PC-3 (cell line): ENCODE measurements around the gene IL36G. TPM values are rescaled to one million over a fixed set of nuclear protein-coding genes. Genes with fewer than 3 reads are reported as not detected.

ENCODE experiments used
- ATAC-seq: fragments of 200-7000 bp; cut with Tn5 transposase; 2 replicates; pipeline ENCODE4 v1.9.1; 2020; ENCODE audit warnings: mild to moderate bottlenecking, moderate library complexity
- BruUV-seq: library from RNA; stranded (reverse); fragments of 400-500 nt; replicated peaks from 2 replicates; lab custom pipeline; 2021; lab: Mats Ljungman, UMichigan
- CTCF ChIA-PET: fragments of 300-600 bp; sonication (Branson Sonifier 250); formaldehyde crosslinking; loops from one replicate; lab custom pipeline; 2022; ENCODE audit warnings: antibody characterized with exemption; lab: Charles Lee
- POLR2A ChIA-PET: fragments of 300-600 bp; sonication (Branson Sonifier 250); formaldehyde crosslinking; loops from one replicate; lab custom pipeline; 2022; ENCODE audit warnings: antibody characterized with exemption; ENCODE audit not compliant: unreplicated experiment; lab: Charles Lee
- DNase-seq: peaks from one replicate; pipeline ENCODE4 v3.0.0-alpha.2; 2015
- H2AFZ ChIP-seq: fragments of 300-600 bp; sonication (generic); 2 replicates; pipeline ENCODE4 v1.6.0; 2016; ENCODE audit warnings: antibody characterized with exemption, low read length
- H3F3A ChIP-seq: fragments of 300-600 bp; sonication (generic); one replicate; pipeline ENCODE4 v1.6.0; 2017; ENCODE audit warnings: antibody characterized with exemption, low read length, control low read depth, mild to moderate bottlenecking; ENCODE audit not compliant: unreplicated experiment
- H3K27ac ChIP-seq: fragments of 300-600 bp; sonication (generic); 2 replicates; pipeline ENCODE4 v1.5.1; 2016; ENCODE audit warnings: mild to moderate bottlenecking, low read length
- H3K27me3 ChIP-seq: fragments of 300-600 bp; sonication (generic); 2 replicates; pipeline ENCODE4 v1.6.1; 2016; ENCODE audit warnings: low read length, mixed read lengths
- H3K36me3 ChIP-seq: fragments of 300-600 bp; sonication (generic); 2 replicates; pipeline ENCODE4 v1.6.1; 2016; ENCODE audit warnings: low read depth, mixed run types, low read length, mixed read lengths
- H3K4me1 ChIP-seq: fragments of 300-600 bp; sonication (generic); 2 replicates; pipeline ENCODE4 v1.5.1; 2016; ENCODE audit warnings: low read length; ENCODE audit not compliant: insufficient read depth
- H3K4me2 ChIP-seq: fragments of 300-600 bp; sonication (generic); 2 replicates; pipeline ENCODE4 v1.6.0; 2016; ENCODE audit warnings: low read length
- H3K4me3 ChIP-seq: fragments of 300-600 bp; sonication (generic); 2 replicates; pipeline ENCODE4 v1.5.1; 2016; ENCODE audit warnings: mild to moderate bottlenecking, low read length, mixed read lengths
- H3K79me2 ChIP-seq: fragments of 300-600 bp; sonication (generic); 2 replicates; pipeline ENCODE4 v1.6.1; 2017; ENCODE audit warnings: low read length, mixed read lengths
- H3K9ac ChIP-seq: fragments of 300-600 bp; sonication (generic); 2 replicates; pipeline ENCODE4 v1.6.0; 2016; ENCODE audit warnings: mild to moderate bottlenecking, low read length
- H3K9me2 ChIP-seq: fragments of 300-600 bp; sonication (generic); replicated peaks from 2 replicates; pipeline ENCODE4 v1.6.1; 2016; ENCODE audit warnings: mixed run types, low read length, mixed read lengths
- H3K9me3 ChIP-seq: fragments of 300-600 bp; sonication (generic); 2 replicates; pipeline ENCODE4 v1.6.1; 2016; ENCODE audit warnings: low read length, mixed read lengths
- H4K20me1 ChIP-seq: fragments of 300-600 bp; sonication (generic); 2 replicates; pipeline ENCODE4 v1.6.1; 2016; ENCODE audit warnings: low read length, mixed read lengths
- CTCF ChIP-seq: fragments of 300-600 bp; sonication (generic); conservative IDR thresholded peaks from 2 replicates; pipeline ENCODE4 v1.5.1; 2017; ENCODE audit warnings: antibody characterized with exemption, low read depth, mild to moderate bottlenecking, low read length
- EZH2 ChIP-seq: fragments of 300-600 bp; sonication (generic); IDR thresholded peaks from one replicate; pipeline ENCODE4 v1.6.1; 2017; ENCODE audit warnings: antibody characterized with exemption, mild to moderate bottlenecking, low read length; ENCODE audit not compliant: unreplicated experiment
- EZH2phosphoT487 ChIP-seq: fragments of 300-600 bp; sonication (generic); IDR thresholded peaks from 2 replicates; pipeline ENCODE4 v1.6.1; 2018; ENCODE audit warnings: mild to moderate bottlenecking, antibody characterized with exemption, low read length, borderline replicate concordance
- intact Hi-C: fragments of 100-400 bp; cut with micrococcal nuclease; formaldehyde crosslinking; loops from 2 replicates; pipeline ENCODE4 v1.9.0; 2023
- total RNA-seq: library from RNA; depleted of rRNA; stranded (reverse); fragments of >200 nt; gene quantifications from 2 replicates; pipeline ENCODE4 v1.2.3, GENCODE V29; 2014; rRNA removed

The IL36G gene
- total RNA-seq, 1 experiment from 2014 or later, result 0.62 TPM

GRCh38 chr2:113028112-113028511 lies 50.3 kb downstream of the IL36G start:
- DNase-seq, result no peak
- no peak overlapping the region for H3K4me3 ChIP-seq
- H3K4me1 ChIP-seq, result no peaks in the 10 kb centered on the region
- intact Hi-C loops, result no loop called here
- ChIA-PET CTCF (no interaction called here), POLR2A (no interaction called here)
- no peaks in the 10 kb centered on the region for H3K79me2 ChIP-seq
- H3K9ac ChIP-seq, result no peak overlapping the region
- no peaks in the 10 kb centered on the region for H3K36me3 ChIP-seq
- no peak overlapping the region for H3K27ac ChIP-seq
- no peaks in the 10 kb centered on the region for H3K9me2 ChIP-seq
- BruUV-seq, result no TSS peak
- H3K9me3 ChIP-seq, result no peaks in the 10 kb centered on the region
- ATAC-seq, result no peak
- H3F3A ChIP-seq, result no peaks in the 10 kb centered on the region
- H3K4me2 ChIP-seq, result no peak overlapping the region
- no peak overlapping the region for H2AFZ ChIP-seq
- H4K20me1 ChIP-seq, result no peaks in the 10 kb centered on the region
- TF ChIP-seq EZH2phosphoT487 (no peak), CTCF (no peak), EZH2 (no peak)
- H3K27me3 ChIP-seq, result peaks cover 39% of the 10 kb centered on the region; the same call in 1 of the 2 replicates

GRCh38 chr2:113032737-113033136 lies 54.9 kb downstream of the IL36G start:
- BruUV-seq, result no TSS peak
- Histone ChIP-seq H3K27me3 (peaks cover 15% of the 10 kb centered on the region; the same call in 1 of the 2 replicates), H2AFZ (no peak overlapping the region), H3K36me3 (no peaks in the 10 kb centered on the region), H3K4me3 (no peak overlapping the region), H3K4me1 (no peaks in the 10 kb centered on the region), H3K4me2 (no peak overlapping the region), H3K9me2 (no peaks in the 10 kb centered on the region), H3K9ac (no peak overlapping the region), H4K20me1 (no peaks in the 10 kb centered on the region), H3K9me3 (no peaks in the 10 kb centered on the region), H3K27ac (no peak overlapping the region), H3K79me2 (no peaks in the 10 kb centered on the region), H3F3A (no peaks in the 10 kb centered on the region)
- ATAC-seq, result no peak
- TF ChIP-seq EZH2 (no peak), EZH2phosphoT487 (no peak), CTCF (no peak)
- POLR2A ChIA-PET, result no interaction called here
- intact Hi-C loops, result no loop called here
- DNase-seq, result no peak
- CTCF ChIA-PET, result no interaction called here

DNA sequence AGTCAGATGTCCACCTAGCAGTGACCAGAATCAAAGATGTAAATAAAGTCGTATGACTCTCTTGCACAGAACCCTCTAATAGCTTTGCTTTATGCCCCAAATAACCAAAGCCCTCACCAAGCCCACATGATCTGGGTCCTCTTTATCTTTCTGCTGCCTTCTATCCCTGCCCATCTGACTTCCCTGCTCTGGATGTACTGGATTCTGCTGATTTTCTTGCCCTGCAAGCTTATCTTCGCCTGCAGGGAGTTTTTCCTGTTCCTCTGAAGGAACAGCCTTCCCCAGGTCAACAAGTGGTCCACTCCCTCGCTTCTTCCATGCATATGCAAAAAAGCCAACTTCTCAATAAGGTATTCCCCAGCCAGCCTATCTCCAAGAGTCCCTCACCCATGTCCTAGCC lies 56.2 kb downstream of the IL36G start:
- intact Hi-C loops, result no loop called here
- ChIA-PET POLR2A (no interaction called here), CTCF (no interaction called here)
- DNase-seq, result no peak
- no peaks in the 10 kb centered on the region for H3K36me3 ChIP-seq
- no peak overlapping the region for H2AFZ ChIP-seq
- H3K79me2 ChIP-seq, result no peaks in the 10 kb centered on the region
- peaks cover 3% of the 10 kb centered on the region; the same call in 1 of the 2 replicates for H3K27me3 ChIP-seq
- no peaks in the 10 kb centered on the region for H4K20me1 ChIP-seq
- H3K9me3 ChIP-seq, result no peaks in the 10 kb centered on the region
- no peak overlapping the region for H3K9ac ChIP-seq
- no peaks in the 10 kb centered on the region for H3K4me1 ChIP-seq
- no peaks in the 10 kb centered on the region for H3F3A ChIP-seq
- no peak for ATAC-seq
- no TSS peak for BruUV-seq
- H3K27ac ChIP-seq, result no peak overlapping the region
- H3K9me2 ChIP-seq, result no peaks in the 10 kb centered on the region
- H3K4me2 ChIP-seq, result no peak overlapping the region
- TF ChIP-seq EZH2phosphoT487 (no peak), CTCF (no peak), EZH2 (no peak)
- H3K4me3 ChIP-seq, result no peak overlapping the region

Other genes with a start within 250 kb of the IL36G start
- gene CKAP2L, start 213.4 kb upstream of the IL36G start, total RNA-seq, result 16.0 and 20.7 TPM in 2 replicates
- gene IL1A, start 193.5 kb upstream of the IL36G start, total RNA-seq, result 0.11 TPM in 1 of 2 replicates, not detected in the other
- 48.4 and 67.5 TPM in 2 replicates for gene IL1B, start 141.2 kb upstream of the IL36G start, total RNA-seq
- 1.6 and 2.6 TPM in 2 replicates for gene IL37, start 66.8 kb upstream of the IL36G start, total RNA-seq
- not detected in 2 replicates for gene IL36A, start 27.5 kb downstream of the IL36G start, total RNA-seq
- not detected in 2 replicates for gene IL36B, start 74.9 kb downstream of the IL36G start, total RNA-seq
- 0.36 TPM in 1 of 2 replicates, not detected in the other for gene IL36RN, start 81.2 kb downstream of the IL36G start, total RNA-seq
- gene IL1F10, start 90.0 kb downstream of the IL36G start, total RNA-seq, result not detected in 2 replicates
- 1.3 and 8.2 TPM in 2 replicates for gene IL1RN, start 149.6 kb downstream of the IL36G start, total RNA-seq
- 46.6 and 60.3 TPM in 2 replicates for gene PSD4, start 196.0 kb downstream of the IL36G start, total RNA-seq